IMR-90 (cell line): ENCODE data around the gene CPEB3. TPM values are rescaled to one million over a fixed set of nuclear protein-coding genes. Genes with fewer than 3 reads are reported as not detected.

Source experiments
- ATAC-seq: fragments of 200-7000 bp; cut with Tn5 transposase; 2 replicates; pipeline ENCODE4 v1.9.1; 2020; ENCODE audit warnings: low read depth, mild to moderate bottlenecking, moderate library complexity
- BruUV-seq: library from RNA; stranded (reverse); fragments of 400-500 nt; replicated peaks from 2 replicates; lab custom pipeline; 2021; lab: Mats Ljungman, UMichigan
- CTCF ChIA-PET: fragments of 300-600 bp; formaldehyde crosslinking; extraction: SDS; loops from one replicate; lab custom pipeline; 2021; ENCODE audit warnings: antibody characterized with exemption; lab: Yijun Ruan, JAX
- POLR2A ChIA-PET: fragments of 300-600 bp; sonication (Branson Sonifier 250); formaldehyde crosslinking; loops from one replicate; lab custom pipeline; 2022; ENCODE audit warnings: antibody characterized with exemption; ENCODE audit not compliant: unreplicated experiment; lab: Charles Lee
- DNase-seq: peaks from one replicate; pipeline ENCODE4 v3.0.0; 2013
- H2AFZ ChIP-seq: replicated peaks from 2 replicates; pipeline ENCODE3; 2013; ENCODE audit warnings: low read length, mild to moderate bottlenecking; ENCODE audit not compliant: poor library complexity
- H2AK5ac ChIP-seq: 2 replicates; pipeline ENCODE4 v1.6.1; 2013; ENCODE audit warnings: low read depth, low read length, inconsistent platforms
- H2AK9ac ChIP-seq: replicated peaks from 2 replicates; pipeline ENCODE3; 2013; ENCODE audit warnings: mild to moderate bottlenecking, low read depth, low read length, moderate library complexity; ENCODE audit not compliant: poor library complexity
- H2BK120ac ChIP-seq: 2 replicates; pipeline ENCODE4 v1.6.1; 2013; ENCODE audit warnings: low read depth, low read length, inconsistent platforms
- H2BK15ac ChIP-seq: 3 replicates; pipeline ENCODE4 v1.6.1; 2013; ENCODE audit warnings: low read depth, low read length, inconsistent platforms
- H2BK20ac ChIP-seq: 2 replicates; pipeline ENCODE4 v1.6.1; 2013; ENCODE audit warnings: low read depth, mild to moderate bottlenecking, inconsistent platforms, low read length, moderate library complexity
- H2BK5ac ChIP-seq: 2 replicates; pipeline ENCODE4 v1.6.1; 2013; ENCODE audit warnings: mild to moderate bottlenecking, low read depth, low read length, inconsistent platforms; ENCODE audit not compliant: poor library complexity, severe bottlenecking
- H3K14ac ChIP-seq: replicated peaks from 2 replicates; pipeline ENCODE4 v1.6.1; 2013; ENCODE audit warnings: low read depth, low read length, inconsistent platforms
- H3K18ac ChIP-seq: 2 replicates; pipeline ENCODE4 v1.6.1; 2013; ENCODE audit warnings: low read depth, low read length, control low read depth
- H3K23ac ChIP-seq: 2 replicates; pipeline ENCODE4 v1.6.1; 2013; ENCODE audit warnings: low read depth, low read length, inconsistent platforms
- H3K27ac ChIP-seq: 2 replicates; pipeline ENCODE4 v1.5.1; 2013; ENCODE audit warnings: mild to moderate bottlenecking, control low read depth, low read length; ENCODE audit not compliant: insufficient read depth
- H3K27me3 ChIP-seq: 2 replicates; pipeline ENCODE4 v1.6.1; 2013; ENCODE audit warnings: low read length; ENCODE audit not compliant: control insufficient read depth, insufficient read depth
- H3K36me3 ChIP-seq: 2 replicates; pipeline ENCODE4 v1.6.1; 2013; ENCODE audit warnings: low read length, mixed read lengths; ENCODE audit not compliant: control insufficient read depth, insufficient read depth
- H3K4ac ChIP-seq: 2 replicates; pipeline ENCODE4 v1.6.1; 2013; ENCODE audit warnings: low read depth, low read length, inconsistent platforms
- H3K4me1 ChIP-seq: 2 replicates; pipeline ENCODE4 v1.6.1; 2013; ENCODE audit warnings: low read length, mixed read lengths; ENCODE audit not compliant: control insufficient read depth, insufficient read depth
- H3K4me2 ChIP-seq: 2 replicates; pipeline ENCODE4 v1.6.1; 2013; ENCODE audit warnings: low read depth, mild to moderate bottlenecking, control low read depth, low read length, moderate library complexity
- H3K4me3 ChIP-seq: 2 replicates; pipeline ENCODE4 v1.5.1; 2013; ENCODE audit warnings: low read depth, mild to moderate bottlenecking, control low read depth, low read length, moderate library complexity; ENCODE audit not compliant: insufficient read depth
- H3K56ac ChIP-seq: 2 replicates; pipeline ENCODE4 v1.6.1; 2013; ENCODE audit warnings: low read length, inconsistent platforms; ENCODE audit not compliant: insufficient read depth; ENCODE audit errors: extremely low read depth
- H3K79me1 ChIP-seq, 2 experiments: 2 replicates each; pipeline ENCODE4 v1.6.1; 2013; ENCODE audit warnings: low read length in 2 of 2, inconsistent platforms in 1 of 2, low read depth in 1 of 2
- H3K9ac ChIP-seq: 2 replicates; pipeline ENCODE4 v1.6.1; 2013; ENCODE audit warnings: low read depth, low read length, control low read depth
- H3K9me1 ChIP-seq: 2 replicates; pipeline ENCODE4 v1.6.1; 2013; ENCODE audit warnings: low read length, inconsistent platforms; ENCODE audit not compliant: insufficient read depth
- H3K9me3 ChIP-seq: 2 replicates; pipeline ENCODE4 v1.6.1; 2013; ENCODE audit warnings: low read length; ENCODE audit not compliant: control insufficient read depth, insufficient read depth
- H4K20me1 ChIP-seq: 2 replicates; pipeline ENCODE4 v1.6.1; 2013; ENCODE audit warnings: low read length, inconsistent platforms; ENCODE audit not compliant: insufficient read depth
- H4K5ac ChIP-seq: 2 replicates; pipeline ENCODE4 v1.6.1; 2013; ENCODE audit warnings: mild to moderate bottlenecking, low read depth, low read length, control low read depth
- H4K8ac ChIP-seq, 2 experiments: 2 replicates each; pipeline ENCODE4 v1.6.1; 2013; ENCODE audit warnings: low read depth in 2 of 2, low read length in 2 of 2, control low read depth in 1 of 2, inconsistent platforms in 1 of 2
- H4K91ac ChIP-seq: 2 replicates; pipeline ENCODE4 v1.6.1; 2013; ENCODE audit warnings: low read depth, low read length, inconsistent platforms; ENCODE audit not compliant: insufficient read depth
- CEBPB ChIP-seq: IDR thresholded peaks from 2 replicates; pipeline ENCODE4 v1.6.1; 2012; ENCODE audit warnings: low read depth, low read length, improper control_type of control experiment
- CHD1 ChIP-seq: IDR thresholded peaks from 2 replicates; pipeline ENCODE4 v1.6.1; 2012; ENCODE audit warnings: low read depth, low read length, improper control_type of control experiment
- MAZ ChIP-seq: IDR thresholded peaks from 2 replicates; pipeline ENCODE4 v1.6.1; 2012; ENCODE audit warnings: low read depth, mild to moderate bottlenecking, low read length, improper control_type of control experiment, moderate library complexity, borderline replicate concordance
- RFX5 ChIP-seq: IDR thresholded peaks from 2 replicates; pipeline ENCODE4 v1.8.0; 2012; ENCODE audit warnings: low read depth, mild to moderate bottlenecking, low read length, moderate library complexity
- SMC3 ChIP-seq: fragments of 150-350 bp; IDR thresholded peaks from 2 replicates; pipeline ENCODE4 v1.6.1; 2016; ENCODE audit warnings: low read depth, mild to moderate bottlenecking, antibody characterized with exemption, low read length, moderate library complexity
- WGBS, 2 experiments: methylation state at CpG; one replicate each; pipeline versions ENCODE4 v1.1.5 to v1.1.7; 2013; ENCODE audit warnings: missing lambda C conversion rate in 2 of 2; ENCODE audit not compliant: insufficient read length in 1 of 2; ENCODE audit errors: extremely low coverage in 2 of 2; 5-methylcytosine and 5-hydroxymethylcytosine counted together
- dilution Hi-C: fragments of 300-500 bp; cut with HindIII; formaldehyde crosslinking; loops from one replicate; pipeline ENCODE4 v1.14.3; 2018; ENCODE audit warnings: low sequenced_read_pairs; ENCODE audit not compliant: unreplicated experiment
- in situ Hi-C: fragments of 300-500 bp; cut with MboI; formaldehyde crosslinking; loops from 3 replicates; pipeline ENCODE4 v1.14.3; 2019; ENCODE audit warnings: low sequenced_read_pairs, inconsistent platforms, mixed read lengths
- intact Hi-C: fragments of 100-400 bp; cut with micrococcal nuclease; formaldehyde crosslinking; loops from 2 replicates; pipeline ENCODE4 v1.10.0; 2022
- polyA plus RNA-seq, 3 experiments: library from polyadenylated mRNA; depleted of rRNA; stranded (reverse); fragments of >200 nt; gene quantifications; 2 replicates each; pipeline ENCODE4 v1.2.3, GENCODE V29; 2012; ENCODE audit warnings: low replicate concordance in 1 of 3
- total RNA-seq: library from RNA; depleted of rRNA; stranded (reverse); fragments of >200 nt; gene quantifications from 2 replicates; pipeline ENCODE4 v1.2.3, GENCODE V29; 2012

Gene CPEB3
- total and polyA plus RNA-seq, 2 of the 4 experiments (the other 2 are of a cell fraction), result 0.18 to 0.36 TPM

DNA sequence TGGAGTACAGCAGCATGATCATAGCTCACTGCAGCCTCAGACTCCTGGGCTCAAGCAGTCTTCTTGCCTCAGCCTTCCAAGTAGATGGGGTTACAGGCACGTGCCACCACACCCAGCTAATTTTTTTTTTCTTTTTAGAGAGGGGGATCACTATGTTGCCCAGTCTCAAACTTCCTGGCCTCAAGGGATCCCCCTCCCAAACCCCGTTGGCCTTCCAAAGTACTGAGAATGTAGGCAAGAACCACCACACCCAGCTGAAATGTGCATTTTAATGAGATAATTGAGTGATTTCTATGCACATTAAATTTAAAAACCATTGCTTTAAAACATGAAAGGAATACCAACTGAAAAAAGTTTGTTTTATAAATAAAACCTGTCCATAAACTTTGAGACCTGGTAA, 25.7 kb upstream of the CPEB3 start (continued):
- TF ChIP-seq RFX5, result no peak
- no peak for TF ChIP-seq SMC3

DNA sequence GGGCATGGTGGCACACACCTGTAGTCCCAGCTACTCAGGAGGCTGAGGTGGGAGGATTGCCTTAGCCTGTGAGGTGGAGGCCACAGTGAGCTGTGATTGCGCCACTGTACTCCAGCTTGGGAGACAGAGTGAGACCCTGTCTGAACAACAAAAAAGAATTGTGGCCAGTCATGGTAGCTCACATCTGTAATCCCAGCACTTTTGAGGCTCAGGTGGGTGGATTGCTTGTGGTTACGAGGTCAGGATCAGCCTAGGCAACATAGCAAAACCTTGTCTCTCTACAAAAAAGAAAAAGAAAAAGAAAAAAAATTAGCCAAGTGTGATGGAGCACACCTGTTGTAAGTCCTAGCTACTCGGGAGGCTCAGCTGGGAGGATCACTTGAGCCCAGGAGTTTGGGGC, 22.9 kb upstream of the CPEB3 start:
- H3K27me3 ChIP-seq, result no peaks in the 10 kb centered on the region
- H3K79me1 ChIP-seq, result peaks cover 20% of the 10 kb centered on the region in 2 experiments
- H2BK5ac ChIP-seq, result no peak overlapping the region
- H3K4me2 ChIP-seq, result no peak overlapping the region
- no peaks in the 10 kb centered on the region for H3K4me1 ChIP-seq
- dilution Hi-C loops, result no loop called here
- H3K4ac ChIP-seq, result no peak overlapping the region
- no peak overlapping the region for H2AK9ac ChIP-seq
- H2BK120ac ChIP-seq, result no peak overlapping the region
- H3K9ac ChIP-seq, result no peak overlapping the region
- peaks cover 12% of the 10 kb centered on the region for H3K36me3 ChIP-seq
- no peak overlapping the region for H3K18ac ChIP-seq
- no peak overlapping the region for H3K23ac ChIP-seq
- no peak for TF ChIP-seq CEBPB
- no peak for TF ChIP-seq CHD1
- TF ChIP-seq MAZ, result no peak
- no peak overlapping the region for H4K91ac ChIP-seq
- in situ Hi-C loops, result no loop called here
- H3K14ac ChIP-seq, result no peak overlapping the region
- peaks cover 8% of the 10 kb centered on the region; the same call in 1 of the 2 replicates for H4K20me1 ChIP-seq
- ChIA-PET CTCF (no interaction called here), POLR2A (no interaction called here)
- no peak overlapping the region for H2BK15ac ChIP-seq
- no peak for DNase-seq
- no peak overlapping the region for H4K5ac ChIP-seq
- no peak overlapping the region for H2BK20ac ChIP-seq
- H3K9me3 ChIP-seq, result no peaks in the 10 kb centered on the region
- no peak overlapping the region for H2AK5ac ChIP-seq
- H2AFZ ChIP-seq, result no peak overlapping the region
- no TSS peak for BruUV-seq
- H3K56ac ChIP-seq, result no peak overlapping the region
- H3K4me3 ChIP-seq, result no peak overlapping the region
- no peak overlapping the region for H4K8ac ChIP-seq
- no peak for ATAC-seq
- intact Hi-C loops, result no loop called here
- no CpG with 5 or more reads among the region's 3 CpGs for WGBS, 2 experiments
- H3K9me1 ChIP-seq, result no peaks in the 10 kb centered on the region
- no peak overlapping the region for H3K27ac ChIP-seq
